Central memory CD4-positive, alpha-beta T cell (primary cell): ENCODE results near the gene EYS.

Experiments used
- DNase-seq: peaks from one replicate; pipeline ENCODE4 v3.0.0; 2022
- total RNA-seq, 3 experiments: gene quantifications; one replicate each; lab custom pipeline; 2026; lab: John Stamatoyannopoulos, UW

The EYS gene
- total RNA-seq: 0 reads per million in 3 experiments

GRCh38 chr6:65707126-65707826, at the start of gene EYS:
EYS (minus strand) TSS chr6:65707226; CDS start chr6:65495410, 211,816 bp downstream.
- no peak for DNase-seq

- no peak for DNase-seq
Measured at GRCh38 chr6:65746302-65746701, 39.3 kb upstream of the EYS start.

- DNase-seq: no peak
Measured at GRCh38 chr6:65745614-65746013, 38.6 kb upstream of the EYS start.

- DNase-seq: no peak
Measured at GRCh38 chr6:65728879-65729479, 22.0 kb upstream of the EYS start.

- no peak for DNase-seq
Measured at GRCh38 chr6:65719101-65719500, 12.1 kb upstream of the EYS start.

GRCh38 chr6:65711531-65711930, 4.5 kb upstream of the EYS start:
- DNase-seq: no peak

GRCh38 chr6:65709099-65709830, 2.2 kb upstream of the EYS start:
- no peak for DNase-seq

GRCh38 chr6:65708162-65708561, 1.1 kb upstream of the EYS start:
- DNase-seq: no peak

GRCh38 chr6:65706436-65706835, 590 bp downstream of the EYS start:
- DNase-seq: no peak

GRCh38 chr6:65701325-65701724, 5.7 kb downstream of the EYS start:
- no peak for DNase-seq

GRCh38 chr6:65700561-65700960, 6.5 kb downstream of the EYS start:
- no peak for DNase-seq

- DNase-seq: no peak
Measured at GRCh38 chr6:65692109-65692508, 14.9 kb downstream of the EYS start.

- DNase-seq: no peak
Measured at GRCh38 chr6:65680232-65680631, 26.8 kb downstream of the EYS start.

- no peak for DNase-seq
Measured at GRCh38 chr6:65671922-65672321, 35.1 kb downstream of the EYS start.

GRCh38 chr6:65667916-65668656, 38.9 kb downstream of the EYS start:
- DNase-seq: no peak

GRCh38 chr6:65650086-65650485, 56.9 kb downstream of the EYS start:
- DNase-seq: no peak

GRCh38 chr6:65649392-65649791, 57.6 kb downstream of the EYS start:
- DNase-seq: no peak

GRCh38 chr6:65646544-65646943, 60.5 kb downstream of the EYS start:
- DNase-seq: no peak

GRCh38 chr6:65642776-65643175, 64.2 kb downstream of the EYS start:
- no peak for DNase-seq

GRCh38 chr6:65638047-65638831, 68.8 kb downstream of the EYS start:
- DNase-seq: no peak

- DNase-seq: no peak
Measured at GRCh38 chr6:65637289-65638046, 69.6 kb downstream of the EYS start.

- DNase-seq: no peak
Measured at GRCh38 chr6:65633501-65633900, 73.5 kb downstream of the EYS start.
